A549 (cell line): ENCODE data around the gene PLCB1. TPM values are rescaled to one million over a fixed set of nuclear protein-coding genes. Genes with fewer than 3 reads are reported as not detected.
"Not testable (repeated sequence)": the region's sequence is repeated elsewhere in the genome, so short reads cannot be mapped to it uniquely, and the experiment has no call there.

Experiments used
- ATAC-seq, 2 experiments: fragments of 200-7000 bp in 1 of 2; fragments of >200 bp in 1 of 2; cut with Nextera tagmentation in 1 of 2; cut with Tn5 transposase in 1 of 2; 3 replicates each; pipeline versions ENCODE4 v1.8.0 to v1.9.1; 2018 to 2020; ENCODE audit warnings: mild to moderate bottlenecking in 1 of 2, moderate library complexity in 1 of 2
- CTCF ChIA-PET: fragments of 300-600 bp; sonication (Branson Sonifier 250); formaldehyde crosslinking; extraction: SDS; loops from one replicate; lab custom pipeline; 2021; ENCODE audit warnings: antibody characterized with exemption, inconsistent platforms; lab: Yijun Ruan, JAX
- POLR2A ChIA-PET: fragments of 350-600 bp; formaldehyde crosslinking; extraction: SDS; loops from one replicate; lab custom pipeline; 2021; ENCODE audit warnings: antibody characterized with exemption, inconsistent platforms; lab: Yijun Ruan, JAX
- DNase-seq, 2 experiments: peaks; one replicate each; pipeline versions ENCODE4 v3.0.0 to v3.0.0-alpha.2; 2011 to 2016; ENCODE audit warnings: low read depth in 1 of 2, low spot score in 1 of 2
- FAIRE-seq: peaks from 2 replicates; lab custom pipeline; 2011; peaks lifted over from hg19 to GRCh38; lab: Jason Lieb, UNC
- H3K27ac ChIP-seq, 2 experiments: fragments of >200 bp; sonication (Bioruptor Twin); formaldehyde crosslinking; 3 replicates each; pipeline ENCODE4 v1.5.1; 2016 to 2017
- H3K4me1 ChIP-seq: fragments of >200 bp; sonication (Bioruptor Twin); formaldehyde crosslinking; 3 replicates; pipeline ENCODE4 v1.6.1; 2016
- H3K4me2 ChIP-seq: fragments of >200 bp; sonication (Bioruptor Twin); formaldehyde crosslinking; 3 replicates; pipeline ENCODE4 v1.6.1; 2016
- H3K4me3 ChIP-seq: fragments of >200 bp; sonication (Bioruptor Twin); formaldehyde crosslinking; 3 replicates; pipeline ENCODE4 v1.5.1; 2016
- H3K9me3 ChIP-seq: fragments of >200 bp; sonication (Bioruptor Twin); formaldehyde crosslinking; 3 replicates; pipeline ENCODE4 v1.6.1; 2016
- CBX2 ChIP-seq: fragments of 200-600 bp; sonication (generic); IDR thresholded peaks from 2 replicates; pipeline ENCODE4 v1.6.1; 2016; ENCODE audit warnings: low read depth, mild to moderate bottlenecking, borderline replicate concordance
- CHD2 ChIP-seq: fragments of 150-350 bp; IDR thresholded peaks from 2 replicates; pipeline ENCODE4 v1.6.1; 2014; ENCODE audit warnings: low read length; ENCODE audit not compliant: partially characterized antibody
- CHD4 ChIP-seq: fragments of 200-600 bp; sonication (generic); IDR thresholded peaks from 2 replicates; pipeline ENCODE4 v1.6.1; 2016; ENCODE audit warnings: antibody characterized with exemption, mild to moderate bottlenecking, borderline replicate concordance
- FOSL2 ChIP-seq, 2 experiments: fragments of 450-650 bp in 1 of 2; fragments of >200 bp in 1 of 2; sonication (Bioruptor Twin) in 1 of 2; formaldehyde crosslinking; IDR thresholded peaks; 2 replicates each; pipeline versions ENCODE4 v1.5.0 to v1.6.1; 2016 to 2020; ENCODE audit warnings: mild to moderate bottlenecking in 1 of 2, moderate library complexity in 1 of 2
- FOXS1 ChIP-seq: fragments of 250-450 bp; sonication (Bioruptor Pico); IDR thresholded peaks from 2 replicates; pipeline ENCODE4 v1.5.0; 2020; ENCODE audit warnings: mild to moderate bottlenecking, moderate library complexity
- JUNB ChIP-seq: fragments of >200 bp; sonication (Bioruptor Twin); formaldehyde crosslinking; IDR thresholded peaks from 2 replicates; pipeline ENCODE4 v1.6.1; 2016
- MAFK ChIP-seq: fragments of 450-650 bp; IDR thresholded peaks from 2 replicates; pipeline ENCODE4 v1.6.1; 2014; ENCODE audit not compliant: partially characterized antibody
- NFE2L2 ChIP-seq: fragments of 150-350 bp; conservative IDR thresholded peaks from 2 replicates; pipeline ENCODE4 v1.6.1; 2014; ENCODE audit warnings: low read length
- NR3C1 ChIP-seq: fragments of >200 bp; sonication (Bioruptor Twin); formaldehyde crosslinking; IDR thresholded peaks from 3 replicates; pipeline ENCODE4 v1.6.1; 2017
- RAD21 ChIP-seq, 2 experiments: fragments of >200 bp in 1 of 2; sonication (Bioruptor Twin) in 1 of 2; formaldehyde crosslinking in 1 of 2; IDR thresholded peaks in 1 of 2; conservative IDR thresholded peaks in 1 of 2; 2 replicates in 1 of 2; 3 replicates in 1 of 2; pipeline ENCODE4 v1.6.1; 2012 to 2018; ENCODE audit warnings: inconsistent platforms in 1 of 2
- RCOR1 ChIP-seq: fragments of 150-350 bp; IDR thresholded peaks from 2 replicates; pipeline ENCODE4 v1.6.1; 2014; ENCODE audit warnings: antibody characterized with exemption, low read length, low read depth
- SREBF2 ChIP-seq: fragments of 450-650 bp; IDR thresholded peaks from 2 replicates; pipeline ENCODE4 v1.6.1; 2014; ENCODE audit warnings: mild to moderate bottlenecking, moderate library complexity
- TP53 ChIP-seq: fragments of 250-450 bp; sonication (Bioruptor Pico); IDR thresholded peaks from 2 replicates; pipeline ENCODE4 v1.5.0; 2021; ENCODE audit warnings: mild to moderate bottlenecking, moderate library complexity
- ZC3H11A ChIP-seq: fragments of 450-650 bp; IDR thresholded peaks from 2 replicates; pipeline ENCODE4 v1.6.1; 2014; ENCODE audit warnings: antibody characterized with exemption, mild to moderate bottlenecking
- ZNF302 ChIP-seq: fragments of 250-450 bp; sonication (Bioruptor Pico); IDR thresholded peaks from 2 replicates; pipeline ENCODE4 v1.9.0; 2021; ENCODE audit warnings: inconsistent platforms, mild to moderate bottlenecking, moderate library complexity
- WGBS: methylation state at CpG from one replicate; pipeline ENCODE4 v1.1.6; 2017; ENCODE audit errors: missing lambda C conversion rate; 5-methylcytosine and 5-hydroxymethylcytosine counted together
- polyA plus RNA-seq, 4 experiments: library from polyadenylated mRNA; depleted of rRNA in 3 of 4; stranded (reverse); fragments of >200 nt; fragmentation: RNase III in 1 of 4; extraction: RNeasy Plus Mini Kit Qiagen cat#74134 plus additional on column Dnase treatment in 1 of 4; gene quantifications; 2 replicates in 3 of 4; 3 replicates in 1 of 4; pipeline ENCODE4 v1.2.3, GENCODE V29; 2011 to 2017
- TF ChIP-seq, protein P1 (sequence below): fragments of 250-450 bp; sonication (Bioruptor Pico); IDR thresholded peaks from 2 replicates; pipeline ENCODE4 v1.5.0; 2021; ENCODE audit warnings: mild to moderate bottlenecking, moderate library complexity, borderline replicate concordance

PLCB1 gene
- polyA plus RNA-seq, 2 of the 4 experiments (the other 2 are of a cell fraction): 0.97 to 6.3 TPM

DNA sequence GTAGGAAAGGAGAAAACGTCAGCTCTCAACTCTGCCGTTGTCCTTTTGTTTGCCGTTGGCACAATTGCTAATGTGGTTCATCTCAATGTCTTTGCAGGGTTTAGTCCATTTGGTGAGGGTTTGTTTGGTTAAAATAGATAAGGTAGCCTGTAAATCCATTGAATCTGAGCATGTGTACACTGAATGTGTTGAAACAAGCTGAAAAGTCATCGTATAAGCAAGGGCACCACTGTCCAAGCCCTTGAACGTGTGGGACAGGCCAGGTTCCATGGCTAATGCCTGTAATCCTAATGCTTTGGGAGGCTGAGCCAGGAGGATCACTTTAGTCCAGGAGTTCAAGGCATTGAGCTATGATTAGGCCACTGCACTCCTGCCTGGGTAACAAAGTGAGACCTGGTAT lies 712.1 kb downstream of the PLCB1 start:
- POLR2A ChIA-PET: no interaction called here

DNA sequence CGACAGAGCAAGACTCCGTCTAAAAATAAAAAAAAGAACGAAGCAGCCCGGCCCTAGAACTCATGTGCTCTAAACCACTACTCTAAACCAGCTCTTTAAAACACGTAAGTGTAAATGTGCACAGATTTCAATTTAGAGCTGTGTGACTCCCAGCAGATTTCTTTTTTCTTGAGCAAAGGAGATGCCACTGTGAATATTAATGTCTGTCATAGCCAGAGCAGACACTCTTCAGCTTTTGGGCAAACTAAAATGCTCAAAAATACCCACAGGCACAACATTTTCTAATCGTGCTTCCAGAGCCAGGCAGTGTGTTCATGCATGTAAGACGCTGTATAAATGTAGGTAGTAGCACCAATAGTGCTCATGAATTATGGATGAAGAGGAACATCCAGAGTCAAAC lies 717.9 kb downstream of the PLCB1 start:
- Histone ChIP-seq H3K4me2 (no peak overlapping the region), H3K9me3 (no peaks in the 10 kb centered on the region), H3K4me1 (peaks cover 11% of the 10 kb centered on the region), H3K4me3 (no peak overlapping the region), H3K27ac (no peak overlapping the region)
- TF ChIP-seq JUNB: no peak
- TF ChIP-seq TP53 (CRISPR knock-in tag): no peak
- TF ChIP-seq MAFK: no peak
- TF ChIP-seq FOXS1 (CRISPR knock-in tag): no peak
- no peak for TF ChIP-seq NFE2L2
- no peak for TF ChIP-seq NR3C1
- ATAC-seq (no peak), DNase-seq (no peak), FAIRE-seq (no peak)
- 82% methylated on average over 7 of the region's 7 CpGs for WGBS
- ChIA-PET CTCF (interaction anchor here (1.2 to 4.2 kb wide), 3 partner anchors 11 to 510 kb away, joined by 3 to 23 read pairs (median 10); no protein-coding TSS in a partner anchor), POLR2A (no interaction called here)

More for the DNA sequence above, 712.1 kb downstream of the PLCB1 start:
- TF ChIP-seq CHD2: no peak
- ATAC-seq (no peak), FAIRE-seq (no peak), DNase-seq (no peak)
- Histone ChIP-seq H3K4me3 (no peak overlapping the region), H3K9me3 (no peaks in the 10 kb centered on the region), H3K4me1 (no peaks in the 10 kb centered on the region), H3K27ac (no peak overlapping the region), H3K4me2 (no peak overlapping the region)
- CTCF ChIA-PET: interaction anchor here (0.8 to 1.4 kb wide), 3 partner anchors 9 to 515 kb away, joined by 3 to 5 read pairs (median 3); no protein-coding TSS in a partner anchor
- 85% methylated on average over 5 of the region's 5 CpGs for WGBS

DNA sequence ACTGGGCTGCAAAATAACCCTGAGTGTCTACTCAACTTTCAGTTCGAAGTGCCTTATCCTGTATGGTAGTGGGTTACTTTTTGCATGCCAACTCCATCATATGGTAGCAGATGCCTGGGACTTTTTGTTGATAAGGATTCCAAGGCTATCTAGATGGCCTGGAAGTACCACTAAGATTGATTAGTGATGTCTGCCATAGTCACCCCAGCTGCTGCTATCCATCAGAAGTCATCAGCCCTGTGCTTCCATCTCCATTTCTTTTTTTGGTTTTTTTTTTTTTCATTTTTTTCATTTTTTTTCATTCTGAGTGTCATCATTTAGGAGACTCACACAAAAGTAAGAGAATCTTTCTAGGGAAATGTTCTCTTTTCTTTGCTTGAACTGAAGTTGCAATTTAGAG lies 719.4 kb downstream of the PLCB1 start:
- peaks cover 16% of the 10 kb centered on the region for H3K4me1 ChIP-seq
- H3K4me3 ChIP-seq: no peak overlapping the region
- CTCF ChIA-PET: no interaction called here
- no peak overlapping the region for H3K27ac ChIP-seq
- no peak for ATAC-seq
- no peak for TF ChIP-seq FOSL2 (IDR thresholded peaks at IDR 0.05)
- TF ChIP-seq FOSL2 (CRISPR knock-in tag; IDR thresholded peaks at IDR 0.05): no peak
- TF ChIP-seq, protein P1, sequence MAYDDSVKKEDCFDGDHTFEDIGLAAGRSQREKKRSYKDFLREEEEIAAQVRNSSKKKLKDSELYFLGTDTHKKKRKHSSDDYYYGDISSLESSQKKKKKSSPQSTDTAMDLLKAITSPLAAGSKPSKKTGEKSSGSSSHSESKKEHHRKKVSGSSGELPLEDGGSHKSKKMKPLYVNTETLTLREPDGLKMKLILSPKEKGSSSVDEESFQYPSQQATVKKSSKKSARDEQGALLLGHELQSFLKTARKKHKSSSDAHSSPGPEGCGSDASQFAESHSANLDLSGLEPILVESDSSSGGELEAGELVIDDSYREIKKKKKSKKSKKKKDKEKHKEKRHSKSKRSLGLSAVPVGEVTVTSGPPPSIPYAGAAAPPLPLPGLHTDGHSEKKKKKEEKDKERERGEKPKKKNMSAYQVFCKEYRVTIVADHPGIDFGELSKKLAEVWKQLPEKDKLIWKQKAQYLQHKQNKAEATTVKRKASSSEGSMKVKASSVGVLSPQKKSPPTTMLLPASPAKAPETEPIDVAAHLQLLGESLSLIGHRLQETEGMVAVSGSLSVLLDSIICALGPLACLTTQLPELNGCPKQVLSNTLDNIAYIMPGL (CRISPR knock-in tag): no peak
- no peak for TF ChIP-seq RAD21 (conservative IDR thresholded peaks at IDR 0.05 in 1 of 2, IDR thresholded peaks at IDR 0.05 in 1 of 2)
- no peak for TF ChIP-seq ZNF302 (CRISPR knock-in tag)
- TF ChIP-seq CHD2: no peak
- no peak for TF ChIP-seq CBX2
- TF ChIP-seq RCOR1: no peak
- no peak for TF ChIP-seq ZC3H11A
- TF ChIP-seq TP53 (CRISPR knock-in tag): no peak
- no peak for TF ChIP-seq CHD4
- no peak for TF ChIP-seq SREBF2
- TF ChIP-seq, all 56 proteins: peak for 0
- peak; percentile 86 for FAIRE-seq
- 74% methylated on average over 1 of the region's 1 CpG for WGBS
- no peak for DNase-seq
- POLR2A ChIA-PET: no interaction called here
- Histone ChIP-seq H3K4me2 (no peak overlapping the region), H3K9me3 (peaks cover 1% of the 10 kb centered on the region; the same call in 1 of the 3 replicates)

DNA sequence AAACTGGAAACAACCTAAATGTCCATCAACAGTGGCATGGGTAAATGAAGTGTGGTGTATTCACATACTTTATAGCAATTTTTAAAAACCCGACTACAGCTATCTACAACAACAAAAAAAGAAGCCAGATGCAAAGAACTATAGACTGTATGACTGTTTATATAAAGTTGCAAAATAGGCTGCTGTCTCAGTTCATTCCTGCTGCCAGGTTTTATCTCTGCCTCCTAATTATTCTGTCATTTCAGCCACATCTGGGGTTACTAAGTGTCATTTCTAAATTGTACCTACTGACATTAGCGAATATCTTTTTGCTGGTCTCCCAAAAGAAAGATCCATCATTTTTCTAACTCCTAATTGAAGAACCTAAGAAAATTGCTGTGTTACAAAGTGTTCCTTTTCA lies 719.9 kb downstream of the PLCB1 start:
- CTCF ChIA-PET, DNase-seq, POLR2A ChIA-PET, H3K4me3 ChIP-seq, H3K27ac ChIP-seq, H3K4me2 ChIP-seq, FAIRE-seq, H3K9me3 ChIP-seq, ATAC-seq: not testable (repeated sequence)
- peaks cover 16% of the 10 kb centered on the region for H3K4me1 ChIP-seq
- WGBS: 83% methylated on average over 2 of the region's 2 CpGs

GRCh38 chr20:8853211-8853610 lies 721.1 kb downstream of the PLCB1 start:
- Histone ChIP-seq H3K4me1 (peaks cover 16% of the 10 kb centered on the region), H3K4me2 (peak overlapping the region; percentile 47; the same call in 2 of the 3 replicates)
- DNase-seq, H3K9me3 ChIP-seq, ATAC-seq, POLR2A ChIA-PET, H3K4me3 ChIP-seq, H3K27ac ChIP-seq: not testable (repeated sequence)
- 87% methylated on average over 3 of the region's 3 CpGs for WGBS
- peak; percentile 92 for FAIRE-seq
- CTCF ChIA-PET: interaction anchor here (0.6 to 4.3 kb wide), 104 partner anchors 9 to 586 kb away, joined by 3 to 71 read pairs (median 5); partner anchors contain the start of gene PLCB4
